Immature natural killer cell (primary cell): Measurements from ENCODE around the gene KICS2. TPM values are rescaled to one million over a fixed set of nuclear protein-coding genes. Genes with fewer than 3 reads are reported as not detected.
"Not testable (repeated sequence)": the region's sequence is repeated elsewhere in the genome, so short reads cannot be mapped to it uniquely, and the experiment has no call there.

ENCODE experiments used
- DNase-seq, 3 donors: peaks; one replicate each; pipeline ENCODE4 v3.0.0; 2022; ENCODE audit warnings: mixed read lengths in 1 of 3
- H3K27ac Mint-ChIP-seq, 6 donors: one replicate each; pipeline ENCODE4 v1.8.0; 2020; ENCODE audit warnings: mixed read lengths in 6 of 6, mild to moderate bottlenecking in 5 of 6, inconsistent platforms in 4 of 6, moderate library complexity in 3 of 6
- H3K27me3 Mint-ChIP-seq, 3 donors: one replicate each; pipeline ENCODE4 v1.8.0; 2020 to 2021; ENCODE audit warnings: low read depth in 3 of 3, mild to moderate bottlenecking in 3 of 3, mixed read lengths in 3 of 3, moderate library complexity in 3 of 3, inconsistent platforms in 1 of 3
- H3K36me3 Mint-ChIP-seq, 3 donors: one replicate each; pipeline ENCODE4 v1.8.0; 2020; ENCODE audit warnings: mixed read lengths in 3 of 3, inconsistent platforms in 2 of 3, mild to moderate bottlenecking in 2 of 3
- H3K4me1 Mint-ChIP-seq, 2 donors: one replicate each; pipeline ENCODE4 v1.8.0; 2020; ENCODE audit warnings: inconsistent platforms in 2 of 2, mild to moderate bottlenecking in 2 of 2, mixed read lengths in 2 of 2, moderate library complexity in 1 of 2
- H3K4me3 Mint-ChIP-seq, 5 donors: one replicate each; pipeline ENCODE4 v1.8.0; 2020; ENCODE audit warnings: mild to moderate bottlenecking in 5 of 5, mixed read lengths in 5 of 5, inconsistent platforms in 3 of 5, moderate library complexity in 3 of 5
- H3K9me3 Mint-ChIP-seq, 6 donors: one replicate each; pipeline ENCODE4 v1.8.0; 2020; ENCODE audit warnings: mild to moderate bottlenecking in 6 of 6, mixed read lengths in 6 of 6, inconsistent platforms in 4 of 6, moderate library complexity in 3 of 6
- polyA plus RNA-seq, 3 donors: library from polyadenylated mRNA; unstranded; fragments of 300-500 nt; fragmentation: Illumina TruSeq; gene quantifications; one replicate each; pipeline ENCODE4 v1.2.3, GENCODE V29; 2021

KICS2 gene
- polyA plus RNA-seq, 3 donors from 2014 or later, result 4.4 to 11.3 (median 6.4) TPM

- Mint-ChIP-seq H3K4me3 (no peak overlapping the region), H3K36me3 (no peaks in the 10 kb centered on the region), H3K9me3 (no peaks in the 10 kb centered on the region), H3K27ac (no peak overlapping the region), H3K4me1 (no peaks in the 10 kb centered on the region), H3K27me3 (peaks cover 3 to 6% (median 5%) of the 10 kb centered on the region in 3 donors)
- no peak for DNase-seq
Measured at GRCh38 chr12:64236549-64236948, 14.5 kb upstream of the KICS2 start.

GRCh38 chr12:64232196-64232595, 10.1 kb upstream of the KICS2 start:
- Mint-ChIP-seq H3K27me3 (peaks cover 8 to 11% (median 8%) of the 10 kb centered on the region in 3 donors), H3K4me3 (no peak overlapping the region), H3K9me3 (no peaks in the 10 kb centered on the region), H3K36me3 (no peaks in the 10 kb centered on the region), H3K27ac (no peak overlapping the region), H3K4me1 (no peaks in the 10 kb centered on the region)
- no peak for DNase-seq

- Mint-ChIP-seq H3K9me3 (no peaks in the 10 kb centered on the region), H3K4me1 (no peaks in the 10 kb centered on the region), H3K27ac (no peak overlapping the region), H3K4me3 (no peak overlapping the region), H3K36me3 (no peaks in the 10 kb centered on the region), H3K27me3 (peaks cover 6 to 10% (median 9%) of the 10 kb centered on the region in 3 donors)
- no peak for DNase-seq
Measured at GRCh38 chr12:64229796-64230195, 7.7 kb upstream of the KICS2 start.

- Mint-ChIP-seq H3K27ac (no peak overlapping the region), H3K27me3 (peaks cover 6 to 10% (median 8%) of the 10 kb centered on the region in 3 donors), H3K4me1 (no peaks in the 10 kb centered on the region), H3K9me3 (no peaks in the 10 kb centered on the region), H3K4me3 (no peak overlapping the region), H3K36me3 (no peaks in the 10 kb centered on the region)
- no peak for DNase-seq
Measured at GRCh38 chr12:64229240-64229639, 7.1 kb upstream of the KICS2 start.

GRCh38 chr12:64225626-64226025, 3.5 kb upstream of the KICS2 start:
- H3K4me1 Mint-ChIP-seq, result peaks cover 15 to 24% of the 10 kb centered on the region in 2 donors
- H3K36me3 Mint-ChIP-seq, result no peaks in the 10 kb centered on the region
- peaks cover 5 to 25% (median 16%) of the 10 kb centered on the region in 3 donors for H3K27me3 Mint-ChIP-seq
- H3K27ac Mint-ChIP-seq, result no peak overlapping the region
- no peak overlapping the region for H3K4me3 Mint-ChIP-seq
- no peak for DNase-seq
- H3K9me3 Mint-ChIP-seq, result no peaks in the 10 kb centered on the region

- Mint-ChIP-seq H3K9me3 (no peaks in the 10 kb centered on the region), H3K27ac (peak overlapping the region; percentile 86 to 99 (median 98)), H3K36me3 (no peaks in the 10 kb centered on the region), H3K4me1 (peaks cover 24 to 48% of the 10 kb centered on the region in 2 donors), H3K27me3 (peaks cover 5 to 18% (median 8%) of the 10 kb centered on the region in 3 donors), H3K4me3 (peak overlapping the region; percentile 92 to 99 (median 97))
- no peak for DNase-seq
Measured at GRCh38 chr12:64221651-64222008, 466 bp downstream of the KICS2 start.

- Mint-ChIP-seq H3K9me3 (no peaks in the 10 kb centered on the region), H3K27me3 (peaks cover 5 to 20% (median 8%) of the 10 kb centered on the region in 3 donors), H3K4me1 (peaks cover 24 to 48% of the 10 kb centered on the region in 2 donors), H3K4me3 (peak overlapping the region in 3 of 5 donors; percentile 16 to 27 (median 22)), H3K27ac (no peak overlapping the region), H3K36me3 (peaks cover 0 to 4% (median 0%) of the 10 kb centered on the region in 3 donors)
- DNase-seq, result no peak
Measured at GRCh38 chr12:64220046-64220445, 2.0 kb downstream of the KICS2 start.

GRCh38 chr12:64219145-64219544, 3.0 kb downstream of the KICS2 start:
- Mint-ChIP-seq H3K36me3 (peaks cover 0 to 4% (median 1%) of the 10 kb centered on the region in 3 donors), H3K4me3 (peak overlapping the region in 1 of 5 donors; percentile 36), H3K27ac (peak overlapping the region; percentile 36 to 87 (median 54)), H3K27me3 (peaks cover 5 to 20% (median 8%) of the 10 kb centered on the region in 3 donors), H3K4me1 (peaks cover 24 to 48% of the 10 kb centered on the region in 2 donors), H3K9me3 (no peaks in the 10 kb centered on the region)
- DNase-seq, result no peak

- Mint-ChIP-seq H3K36me3 (peaks cover 5 to 9% (median 7%) of the 10 kb centered on the region in 3 donors), H3K27ac (peak overlapping the region; percentile 12 to 93 (median 64)), H3K4me3 (peak overlapping the region; percentile 53 to 78 (median 74)), H3K27me3 (peaks cover 5 to 18% (median 8%) of the 10 kb centered on the region in 3 donors), H3K4me1 (peaks cover 24 to 48% of the 10 kb centered on the region in 2 donors), H3K9me3 (no peaks in the 10 kb centered on the region)
- no peak for DNase-seq
Measured at GRCh38 chr12:64218597-64218996, 3.5 kb downstream of the KICS2 start.

GRCh38 chr12:64217643-64218042, 4.5 kb downstream of the KICS2 start:
- H3K9me3 Mint-ChIP-seq, H3K4me3 Mint-ChIP-seq, DNase-seq: not testable (repeated sequence)
- H3K27ac Mint-ChIP-seq, result peak overlapping the region in 1 of 6 donors; percentile 19
- peaks cover 22 to 41% of the 10 kb centered on the region in 2 donors for H3K4me1 Mint-ChIP-seq
- peaks cover 7 to 12% (median 9%) of the 10 kb centered on the region in 3 donors for H3K36me3 Mint-ChIP-seq
- H3K27me3 Mint-ChIP-seq, result peaks cover 5 to 11% (median 8%) of the 10 kb centered on the region in 3 donors

- no peak for DNase-seq
- no peak overlapping the region for H3K4me3 Mint-ChIP-seq
- H3K27me3 Mint-ChIP-seq, result peaks cover 0 to 4% (median 2%) of the 10 kb centered on the region in 3 donors
- H3K36me3 Mint-ChIP-seq, result peaks cover 13 to 20% (median 16%) of the 10 kb centered on the region in 3 donors
- H3K9me3 Mint-ChIP-seq, result no peaks in the 10 kb centered on the region
- H3K27ac Mint-ChIP-seq, result no peak overlapping the region
- peaks cover 14 to 30% of the 10 kb centered on the region in 2 donors for H3K4me1 Mint-ChIP-seq
Measured at GRCh38 chr12:64216239-64216638, 5.9 kb downstream of the KICS2 start.

- peaks cover 17 to 23% (median 21%) of the 10 kb centered on the region in 3 donors for H3K36me3 Mint-ChIP-seq
- H3K9me3 Mint-ChIP-seq, result no peaks in the 10 kb centered on the region
- DNase-seq, result no peak
- no peaks in the 10 kb centered on the region for H3K4me1 Mint-ChIP-seq
- no peak overlapping the region for H3K4me3 Mint-ChIP-seq
- H3K27ac Mint-ChIP-seq, result no peak overlapping the region
- peaks cover 0 to 3% (median 0%) of the 10 kb centered on the region in 3 donors for H3K27me3 Mint-ChIP-seq
Measured at GRCh38 chr12:64212119-64212746, 9.9 kb downstream of the KICS2 start.

- Mint-ChIP-seq H3K4me3 (no peak overlapping the region), H3K27me3 (no peaks in the 10 kb centered on the region), H3K4me1 (no peaks in the 10 kb centered on the region), H3K27ac (no peak overlapping the region), H3K9me3 (no peaks in the 10 kb centered on the region), H3K36me3 (peaks cover 12 to 34% (median 18%) of the 10 kb centered on the region in 3 donors)
- DNase-seq, result no peak
Measured at GRCh38 chr12:64207453-64207852, 14.6 kb downstream of the KICS2 start.

GRCh38 chr12:64205542-64205941, 16.6 kb downstream of the KICS2 start:
- H3K9me3 Mint-ChIP-seq, result no peaks in the 10 kb centered on the region

More at GRCh38 chr12:64205542-64205941, 16.6 kb downstream of the KICS2 start:
- Mint-ChIP-seq H3K36me3 (peaks cover 8 to 26% (median 15%) of the 10 kb centered on the region in 3 donors), H3K27ac (no peak overlapping the region), H3K4me1 (no peaks in the 10 kb centered on the region), H3K4me3 (no peak overlapping the region), H3K27me3 (no peaks in the 10 kb centered on the region)
- no peak for DNase-seq
